ENCODE data around the gene RIGI. TPM values are rescaled to one million over a fixed set of nuclear protein-coding genes. Genes with fewer than 3 reads are reported as not detected.

RIGI gene
- total and polyA plus RNA-seq, 9 of the 15 experiments (the other 6 are each of a cell fraction or from before 2014, with no cell fraction given) = 0.27 to 1.1 (median 0.54) TPM

- no peak for TF ChIP-seq NFIX (CRISPR knock-in tag; IDR thresholded peaks at IDR 0.05; ENCODE audit: low read depth)
- no peak for TF ChIP-seq ATF1 (CRISPR knock-in tag; IDR thresholded peaks at IDR 0.05)
- peak; percentile 71 for TF ChIP-seq ATF1 (tag; IDR thresholded peaks at IDR 0.05)
- no peak for TF ChIP-seq PRDM10 (IDR thresholded peaks at IDR 0.05; ENCODE audit: partially characterized antibody)
- no peak for TF ChIP-seq CEBPB (tag; IDR thresholded peaks at IDR 0.05)
- no peak for TF ChIP-seq NCOA4 (IDR thresholded peaks at IDR 0.05; ENCODE audit: partially characterized antibody)
- peak; percentile 91 for TF ChIP-seq ZBTB2 (IDR thresholded peaks at IDR 0.05)
- TF ChIP-seq, protein P1, sequence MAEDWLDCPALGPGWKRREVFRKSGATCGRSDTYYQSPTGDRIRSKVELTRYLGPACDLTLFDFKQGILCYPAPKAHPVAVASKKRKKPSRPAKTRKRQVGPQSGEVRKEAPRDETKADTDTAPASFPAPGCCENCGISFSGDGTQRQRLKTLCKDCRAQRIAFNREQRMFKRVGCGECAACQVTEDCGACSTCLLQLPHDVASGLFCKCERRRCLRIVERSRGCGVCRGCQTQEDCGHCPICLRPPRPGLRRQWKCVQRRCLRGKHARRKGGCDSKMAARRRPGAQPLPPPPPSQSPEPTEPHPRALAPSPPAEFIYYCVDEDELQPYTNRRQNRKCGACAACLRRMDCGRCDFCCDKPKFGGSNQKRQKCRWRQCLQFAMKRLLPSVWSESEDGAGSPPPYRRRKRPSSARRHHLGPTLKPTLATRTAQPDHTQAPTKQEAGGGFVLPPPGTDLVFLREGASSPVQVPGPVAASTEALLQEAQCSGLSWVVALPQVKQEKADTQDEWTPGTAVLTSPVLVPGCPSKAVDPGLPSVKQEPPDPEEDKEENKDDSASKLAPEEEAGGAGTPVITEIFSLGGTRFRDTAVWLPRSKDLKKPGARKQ (CRISPR knock-in tag; IDR thresholded peaks at IDR 0.05) = no peak
- TF ChIP-seq ZNF75A (CRISPR knock-in tag; IDR thresholded peaks at IDR 0.05) = no peak
- TF ChIP-seq ZNF77 (CRISPR knock-in tag; IDR thresholded peaks at IDR 0.05) = no peak
- TF ChIP-seq USF2 (CRISPR knock-in tag; IDR thresholded peaks at IDR 0.05) = no peak
- no peak for TF ChIP-seq CBX3 (IDR thresholded peaks at IDR 0.05; ENCODE audit: borderline replicate concordance in 1 of 2, low read length in 2 of 2)
- no peak for TF ChIP-seq BMI1 (IDR thresholded peaks at IDR 0.05; ENCODE audit: low read length)
- no peak for TF ChIP-seq SMARCB1 (IDR thresholded peaks at IDR 0.05; ENCODE audit: insufficient read length, low read depth)
- TF ChIP-seq, protein P2, sequence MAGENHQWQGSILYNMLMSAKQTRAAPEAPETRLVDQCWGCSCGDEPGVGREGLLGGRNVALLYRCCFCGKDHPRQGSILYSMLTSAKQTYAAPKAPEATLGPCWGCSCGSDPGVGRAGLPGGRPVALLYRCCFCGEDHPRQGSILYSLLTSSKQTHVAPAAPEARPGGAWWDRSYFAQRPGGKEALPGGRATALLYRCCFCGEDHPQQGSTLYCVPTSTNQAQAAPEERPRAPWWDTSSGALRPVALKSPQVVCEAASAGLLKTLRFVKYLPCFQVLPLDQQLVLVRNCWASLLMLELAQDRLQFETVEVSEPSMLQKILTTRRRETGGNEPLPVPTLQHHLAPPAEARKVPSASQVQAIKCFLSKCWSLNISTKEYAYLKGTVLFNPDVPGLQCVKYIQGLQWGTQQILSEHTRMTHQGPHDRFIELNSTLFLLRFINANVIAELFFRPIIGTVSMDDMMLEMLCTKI (IDR thresholded peaks at IDR 0.05; ENCODE audit: partially characterized antibody) = no peak
- no peak for TF ChIP-seq PPARD (CRISPR knock-in tag; IDR thresholded peaks at IDR 0.05)
- TF ChIP-seq, protein P3, sequence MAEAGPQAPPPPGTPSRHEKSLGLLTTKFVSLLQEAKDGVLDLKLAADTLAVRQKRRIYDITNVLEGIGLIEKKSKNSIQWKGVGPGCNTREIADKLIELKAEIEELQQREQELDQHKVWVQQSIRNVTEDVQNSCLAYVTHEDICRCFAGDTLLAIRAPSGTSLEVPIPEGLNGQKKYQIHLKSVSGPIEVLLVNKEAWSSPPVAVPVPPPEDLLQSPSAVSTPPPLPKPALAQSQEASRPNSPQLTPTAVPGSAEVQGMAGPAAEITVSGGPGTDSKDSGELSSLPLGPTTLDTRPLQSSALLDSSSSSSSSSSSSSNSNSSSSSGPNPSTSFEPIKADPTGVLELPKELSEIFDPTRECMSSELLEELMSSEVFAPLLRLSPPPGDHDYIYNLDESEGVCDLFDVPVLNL (CRISPR knock-in tag; IDR thresholded peaks at IDR 0.05; ENCODE audit: low read depth) = no peak
- no peak for TF ChIP-seq CBX5 (IDR thresholded peaks at IDR 0.05; ENCODE audit: borderline replicate concordance, low read depth)
- no peak for TF ChIP-seq ZNF143 (CRISPR knock-in tag; IDR thresholded peaks at IDR 0.05)
These were observed 24.7 kb upstream of the RIGI start (continued) for GRCh38 chr9:32550562-32551275.
